HUES64 (cell line): ENCODE measurements around the gene SMPD3.

Experiments used
- H3K27ac ChIP-seq: 2 replicates; pipeline ENCODE4 v1.7.0; 2013; ENCODE audit warnings: low read depth, low read length, inconsistent platforms
- H3K27me3 ChIP-seq: 2 replicates; pipeline ENCODE4 v1.6.1; 2013; ENCODE audit warnings: mild to moderate bottlenecking, low read length; ENCODE audit not compliant: insufficient read depth
- H3K36me3 ChIP-seq: 2 replicates; pipeline ENCODE4 v1.6.1; 2013; ENCODE audit warnings: mild to moderate bottlenecking, low read length; ENCODE audit not compliant: insufficient read depth
- H3K4me1 ChIP-seq: 2 replicates; pipeline ENCODE4 v1.6.1; 2013; ENCODE audit warnings: mild to moderate bottlenecking, low read length, moderate library complexity; ENCODE audit not compliant: insufficient read depth
- H3K4me3 ChIP-seq: 2 replicates; pipeline ENCODE4 v1.5.1; 2013; ENCODE audit warnings: mild to moderate bottlenecking, low read length, moderate library complexity
- H3K9ac ChIP-seq: 2 replicates; pipeline ENCODE4 v1.6.1; 2013; ENCODE audit warnings: mild to moderate bottlenecking, low read depth, low read length
- H3K9me3 ChIP-seq: 2 replicates; pipeline ENCODE4 v1.6.1; 2013; ENCODE audit warnings: low read depth, low read length; ENCODE audit not compliant: insufficient read depth
- WGBS: fragments of 150-250, 120-280 bp; methylation state at CpG from one replicate; pipeline ENCODE4 v1.1.7; 2013; ENCODE audit warnings: missing lambda C conversion rate; 5-methylcytosine and 5-hydroxymethylcytosine counted together

Gene SMPD3

DNA sequence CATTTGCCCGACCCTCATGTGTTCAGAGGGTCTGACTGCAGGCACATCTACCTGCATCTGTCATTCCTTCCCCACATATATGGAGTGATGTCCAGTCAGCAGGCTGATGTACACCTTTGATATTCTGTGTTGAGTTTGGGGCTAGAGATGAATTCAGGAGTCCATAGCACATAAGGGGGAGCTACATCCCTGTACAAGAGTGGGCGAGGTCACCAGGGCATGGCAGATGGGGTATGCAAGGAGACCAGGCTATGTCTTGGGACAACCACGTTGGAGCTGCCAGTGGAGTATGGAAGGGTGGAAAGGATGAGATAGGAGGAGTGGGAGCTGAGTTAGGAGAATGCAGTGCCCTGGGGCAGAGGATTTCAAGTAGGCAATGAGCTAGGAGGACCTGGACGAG lies 15.0 kb downstream of the SMPD3 start:
- WGBS, result 83% methylated on average over 4 of the region's 4 CpGs
- Histone ChIP-seq H3K36me3 (no peaks in the 10 kb centered on the region), H3K4me3 (no peak overlapping the region), H3K9ac (no peak overlapping the region), H3K27ac (no peak overlapping the region), H3K9me3 (peaks cover 8% of the 10 kb centered on the region), H3K4me1 (peaks cover 3% of the 10 kb centered on the region; the same call in 1 of the 2 replicates), H3K27me3 (no peaks in the 10 kb centered on the region; the same call in 1 of the 2 replicates)

DNA sequence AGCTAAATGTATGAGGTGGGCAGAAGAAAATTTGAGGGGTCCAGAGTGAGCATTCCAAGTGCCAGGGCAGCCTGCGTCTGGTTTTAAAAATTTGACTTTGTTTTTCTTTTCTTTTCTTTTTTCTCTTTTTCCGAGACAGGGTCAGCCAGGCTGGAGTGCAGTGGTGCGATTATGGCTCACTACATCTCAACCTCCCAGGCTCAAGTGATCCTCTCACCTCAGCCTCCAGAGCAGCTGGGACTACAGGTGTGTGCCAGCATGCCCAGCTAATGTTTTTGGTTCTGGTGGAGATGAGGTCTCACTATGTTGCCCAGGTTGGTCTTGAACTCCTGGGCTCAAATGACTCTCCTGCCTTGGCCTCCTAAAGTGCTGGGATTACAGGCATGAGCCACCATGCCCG lies 15.6 kb downstream of the SMPD3 start:
- H3K4me3 ChIP-seq, result no peak overlapping the region
- no peak overlapping the region for H3K9ac ChIP-seq
- H3K36me3 ChIP-seq, result no peaks in the 10 kb centered on the region
- peaks cover 3% of the 10 kb centered on the region; the same call in 1 of the 2 replicates for H3K4me1 ChIP-seq
- 97% methylated on average over 4 of the region's 4 CpGs for WGBS
- H3K27ac ChIP-seq, result no peak overlapping the region
- H3K9me3 ChIP-seq, result peaks cover 8% of the 10 kb centered on the region
- H3K27me3 ChIP-seq, result no peaks in the 10 kb centered on the region; the same call in 1 of the 2 replicates

DNA sequence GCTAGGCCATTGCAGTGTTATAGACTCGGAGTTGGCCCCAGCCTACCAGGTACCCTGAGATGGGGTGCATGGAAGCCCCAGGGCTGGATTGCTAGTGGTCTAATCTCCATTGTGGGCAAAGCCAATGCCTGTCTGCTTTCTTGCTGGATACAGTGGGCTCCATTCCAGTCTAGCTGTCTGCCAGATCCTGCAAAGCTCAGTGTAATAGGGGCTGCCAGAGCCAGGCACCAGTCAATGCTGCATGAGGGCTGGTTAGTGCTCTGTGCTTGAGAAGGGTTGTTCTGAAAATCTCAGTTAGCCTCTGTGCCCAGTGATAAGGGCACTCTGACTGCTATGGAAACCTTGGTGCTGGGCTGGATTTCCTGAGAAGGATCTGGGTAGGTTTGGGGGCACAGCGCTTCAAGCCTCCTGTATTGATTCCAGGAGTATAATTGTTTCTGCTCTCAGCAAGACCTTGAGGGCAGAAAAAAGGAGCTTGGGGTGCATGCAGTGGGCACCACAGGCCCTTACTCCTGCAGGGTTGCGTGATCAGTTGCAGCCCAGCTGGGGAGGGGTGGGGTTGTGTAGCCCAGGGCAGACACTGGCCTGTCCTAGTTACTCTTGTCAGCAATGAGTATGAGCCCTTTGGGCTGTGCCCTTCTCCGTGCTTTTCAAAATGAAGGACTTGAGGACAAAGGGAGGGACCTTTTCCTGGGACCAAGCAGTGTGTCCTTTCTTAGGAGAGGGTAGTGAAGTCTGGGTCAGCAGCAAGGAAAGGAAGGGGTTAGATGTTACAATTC lies 19.0 kb downstream of the SMPD3 start:
- H3K4me1 ChIP-seq, result no peaks in the 10 kb centered on the region
- H3K9me3 ChIP-seq, result no peaks in the 10 kb centered on the region
- H3K27me3 ChIP-seq, result no peaks in the 10 kb centered on the region; the same call in 1 of the 2 replicates
- H3K9ac ChIP-seq, result no peak overlapping the region
- no peaks in the 10 kb centered on the region for H3K36me3 ChIP-seq
- H3K4me3 ChIP-seq, result no peak overlapping the region
- no peak overlapping the region for H3K27ac ChIP-seq
- WGBS, result 81% methylated on average over 4 of the region's 4 CpGs

DNA sequence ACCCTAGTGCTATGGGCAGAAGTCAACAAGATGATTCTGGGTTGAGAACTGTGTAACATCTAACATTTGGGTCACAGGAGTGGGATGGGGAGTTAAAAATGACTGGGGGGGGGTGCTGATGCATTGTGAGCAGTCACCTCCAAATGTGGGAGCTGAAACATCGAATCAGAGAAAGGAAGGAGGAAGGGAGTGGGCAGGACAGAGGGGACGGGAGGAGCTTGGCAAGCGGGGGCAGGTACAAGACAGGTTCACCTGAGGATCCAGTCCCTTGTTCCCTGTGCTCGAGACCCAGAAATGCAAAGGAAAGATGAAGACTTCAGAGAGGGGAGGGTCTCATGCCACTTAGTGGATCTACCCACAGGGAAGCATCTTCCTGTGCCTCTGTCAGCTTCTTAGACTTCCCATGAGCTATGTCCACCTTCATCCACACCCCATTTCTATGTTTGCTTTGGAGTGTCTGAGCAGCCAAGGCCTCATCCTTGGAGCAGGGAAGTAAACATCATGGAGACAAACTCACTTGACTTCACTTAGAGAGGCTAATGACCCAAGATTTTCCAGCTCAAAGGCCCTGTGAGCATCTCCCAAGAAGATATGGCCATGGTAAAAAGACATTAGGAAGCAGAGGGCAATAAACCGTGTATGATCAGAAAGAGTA lies 20.5 kb downstream of the SMPD3 start:
- Histone ChIP-seq H3K9me3 (no peaks in the 10 kb centered on the region), H3K27me3 (no peaks in the 10 kb centered on the region; the same call in 1 of the 2 replicates), H3K27ac (no peak overlapping the region), H3K4me1 (no peaks in the 10 kb centered on the region), H3K9ac (no peak overlapping the region), H3K36me3 (no peaks in the 10 kb centered on the region), H3K4me3 (no peak overlapping the region)
- WGBS, result 92% methylated on average over 5 of the region's 5 CpGs

DNA sequence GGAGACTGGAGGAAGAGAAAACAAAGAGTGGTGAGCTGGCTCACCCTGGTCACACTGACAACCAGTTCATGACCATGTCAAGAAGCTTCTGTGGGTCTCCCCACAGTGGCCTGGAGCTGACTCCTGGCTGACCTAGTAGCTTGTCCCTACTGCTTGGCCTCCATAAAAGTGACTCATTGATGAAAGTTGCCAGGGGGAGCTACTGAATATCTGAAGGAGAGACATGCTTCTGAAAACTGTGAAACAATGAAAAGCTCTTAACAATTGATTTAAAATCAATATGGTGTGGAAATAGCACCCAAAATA lies 22.0 kb downstream of the SMPD3 start:
- H3K9ac ChIP-seq, result no peak overlapping the region
- H3K27me3 ChIP-seq, result no peaks in the 10 kb centered on the region; the same call in 1 of the 2 replicates
- no peaks in the 10 kb centered on the region for H3K9me3 ChIP-seq
- H3K4me3 ChIP-seq, result no peak overlapping the region
- H3K36me3 ChIP-seq, result no peaks in the 10 kb centered on the region
- no peaks in the 10 kb centered on the region for H3K4me1 ChIP-seq
- no peak overlapping the region for H3K27ac ChIP-seq

DNA sequence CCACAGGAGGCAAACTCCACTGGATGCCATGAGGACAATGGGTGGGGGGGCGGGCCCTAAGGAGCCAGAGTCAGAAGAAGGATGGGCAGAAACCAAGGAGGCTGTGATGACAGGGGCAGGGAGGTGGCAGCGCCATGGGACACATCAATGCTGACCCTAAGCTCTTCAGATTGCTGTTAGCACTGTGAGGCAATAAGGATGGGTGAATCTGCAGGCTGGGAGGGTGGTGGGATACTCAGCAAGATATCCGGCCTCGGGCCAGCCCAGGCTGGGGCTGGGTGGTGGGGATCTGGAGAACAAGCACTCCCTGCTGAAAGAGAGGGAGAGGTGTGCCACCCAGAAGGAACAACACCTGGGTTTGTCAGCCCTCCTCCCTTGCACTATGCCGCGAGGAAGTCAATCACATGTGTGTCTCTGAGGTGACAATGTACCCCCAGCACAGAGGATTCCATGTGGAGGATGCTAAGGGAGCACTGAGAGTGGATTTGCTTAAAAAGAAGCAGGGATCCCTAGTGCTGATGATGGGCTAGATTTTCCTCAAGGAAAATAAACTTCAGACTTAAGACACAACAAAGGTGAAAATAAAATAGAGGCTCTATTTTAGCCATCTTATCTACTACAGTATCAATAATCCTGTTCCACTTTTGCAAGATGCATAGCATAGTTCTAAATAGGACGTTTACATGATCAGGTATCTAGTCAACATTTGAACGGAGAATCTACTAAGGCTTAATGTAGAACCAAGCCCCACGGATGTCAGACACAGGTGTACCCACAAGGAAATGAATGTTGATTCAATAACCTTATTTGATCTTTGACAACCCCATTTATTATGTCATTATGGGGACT lies 22.6 kb downstream of the SMPD3 start:
- 87% methylated on average over 9 of the region's 9 CpGs for WGBS
- H3K4me3 ChIP-seq, result no peak overlapping the region
- no peaks in the 10 kb centered on the region for H3K36me3 ChIP-seq
- H3K9ac ChIP-seq, result no peak overlapping the region
- H3K4me1 ChIP-seq, result no peaks in the 10 kb centered on the region
- no peak overlapping the region for H3K27ac ChIP-seq
- H3K27me3 ChIP-seq, result no peaks in the 10 kb centered on the region; the same call in 1 of the 2 replicates
- H3K9me3 ChIP-seq, result no peaks in the 10 kb centered on the region

DNA sequence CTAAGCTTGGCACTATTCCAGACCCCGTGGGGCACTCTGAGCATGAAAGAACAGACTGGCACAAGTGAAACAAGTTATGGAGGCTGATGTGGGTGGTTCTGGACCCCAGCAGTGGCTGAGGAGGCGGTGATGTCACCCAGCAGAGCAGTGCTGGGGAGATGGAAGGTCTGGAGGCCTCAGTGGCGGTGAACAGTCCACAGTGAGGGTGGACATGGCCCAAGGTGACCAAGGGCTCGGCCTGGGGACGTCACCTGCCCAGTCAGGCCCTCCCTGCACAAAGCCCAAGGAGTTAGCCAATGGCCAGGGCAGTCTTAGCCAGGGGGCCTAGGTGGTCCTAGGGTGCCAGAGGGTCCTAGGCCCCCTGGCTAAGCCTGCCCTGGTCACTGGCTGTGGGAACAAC lies 24.5 kb downstream of the SMPD3 start:
- Histone ChIP-seq H3K27me3 (no peaks in the 10 kb centered on the region), H3K4me3 (no peak overlapping the region), H3K9ac (no peak overlapping the region), H3K9me3 (no peaks in the 10 kb centered on the region), H3K36me3 (no peaks in the 10 kb centered on the region), H3K27ac (no peak overlapping the region), H3K4me1 (no peaks in the 10 kb centered on the region)
- 92% methylated on average over 5 of the region's 5 CpGs for WGBS

DNA sequence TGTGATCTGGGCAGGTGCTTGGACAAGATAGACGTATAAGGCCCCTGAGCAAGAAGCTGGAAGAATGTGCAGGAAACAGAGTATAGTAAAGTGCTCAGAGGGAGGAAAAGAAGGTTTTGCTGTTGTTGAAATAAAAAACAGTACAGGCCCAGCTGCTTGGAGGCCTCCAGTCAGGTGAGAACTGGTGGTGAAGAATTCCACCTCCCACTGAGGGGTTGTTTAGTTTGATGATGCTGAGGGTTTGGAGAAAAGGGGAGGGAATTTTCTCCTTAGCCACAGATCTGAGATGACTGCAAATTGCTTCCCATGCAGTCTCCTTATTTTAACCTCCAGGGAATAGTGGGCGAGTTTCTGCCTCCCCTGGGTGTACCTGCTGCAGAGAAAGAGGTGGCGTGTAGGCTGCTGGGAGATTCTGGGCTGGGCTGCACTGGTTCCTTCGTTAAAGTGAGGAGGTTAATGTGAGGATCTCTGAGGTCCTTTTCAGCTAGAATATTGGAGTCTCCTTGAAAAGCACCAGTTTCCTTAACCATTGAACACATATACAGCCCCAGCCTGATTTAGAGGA lies 25.8 kb downstream of the SMPD3 start:
- H3K27me3 ChIP-seq, result no peaks in the 10 kb centered on the region
- no peak overlapping the region for H3K4me3 ChIP-seq
- H3K27ac ChIP-seq, result no peak overlapping the region
- no peaks in the 10 kb centered on the region for H3K4me1 ChIP-seq
- H3K36me3 ChIP-seq, result no peaks in the 10 kb centered on the region
- H3K9me3 ChIP-seq, result no peaks in the 10 kb centered on the region
- no peak overlapping the region for H3K9ac ChIP-seq
- WGBS, result 84% methylated on average over 4 of the region's 4 CpGs

DNA sequence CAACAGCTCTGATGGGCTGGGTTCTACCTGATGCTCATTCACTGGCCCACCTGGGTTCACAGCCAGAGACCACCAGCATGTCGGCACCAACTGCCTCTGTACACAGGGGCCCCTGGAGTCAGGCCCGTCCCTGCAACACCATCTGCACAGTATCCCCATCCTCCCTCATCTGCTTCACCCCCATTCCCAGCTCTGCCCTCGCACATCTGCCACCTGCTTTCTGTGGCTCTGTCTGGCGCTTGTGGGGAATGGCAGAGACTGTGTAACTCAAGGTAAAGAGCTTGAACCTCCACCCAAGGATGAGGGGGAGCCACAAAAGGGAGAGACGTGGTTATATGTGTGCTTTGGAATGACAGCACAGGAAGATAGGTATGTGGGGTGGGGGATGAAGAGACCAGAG lies 27.2 kb downstream of the SMPD3 start:
- no peaks in the 10 kb centered on the region for H3K36me3 ChIP-seq
- WGBS, result 95% methylated on average over 5 of the region's 5 CpGs
- H3K9me3 ChIP-seq, result no peaks in the 10 kb centered on the region
- H3K27ac ChIP-seq, result no peak overlapping the region
- H3K27me3 ChIP-seq, result no peaks in the 10 kb centered on the region
- H3K9ac ChIP-seq, result no peak overlapping the region
- no peak overlapping the region for H3K4me3 ChIP-seq
- no peaks in the 10 kb centered on the region for H3K4me1 ChIP-seq

DNA sequence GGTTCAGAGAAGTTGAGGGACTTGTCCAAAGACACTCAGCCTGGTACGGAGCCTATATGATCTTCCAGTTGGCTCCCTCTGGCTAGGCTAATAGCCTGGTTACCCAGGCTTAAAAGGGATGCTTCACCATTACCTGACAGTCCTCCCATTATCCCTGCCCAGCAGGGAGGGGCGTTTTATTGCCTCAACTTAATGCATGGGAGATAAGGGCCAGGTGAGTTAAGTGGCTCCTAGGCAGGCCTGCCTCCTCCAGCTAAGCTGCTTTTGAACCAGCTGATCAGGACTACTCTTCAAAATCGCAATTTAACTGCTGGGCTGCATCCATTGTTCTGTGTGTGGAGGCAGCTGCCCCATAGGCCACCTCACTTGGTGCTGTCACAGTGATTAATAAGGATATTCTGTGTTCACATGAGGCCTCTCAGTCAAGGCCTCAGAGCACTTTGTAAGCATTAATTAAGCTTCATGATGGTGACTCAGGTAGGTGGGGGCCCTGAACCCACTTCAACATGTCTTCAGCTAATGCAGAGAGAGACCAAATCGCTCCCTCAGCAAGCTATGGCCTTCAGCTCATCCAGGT lies 27.9 kb downstream of the SMPD3 start:
- H3K9me3 ChIP-seq, result no peaks in the 10 kb centered on the region
- H3K4me3 ChIP-seq, result no peak overlapping the region
- no peaks in the 10 kb centered on the region for H3K27me3 ChIP-seq
- WGBS, result 88% methylated on average over 4 of the region's 4 CpGs
- no peaks in the 10 kb centered on the region for H3K4me1 ChIP-seq
- no peaks in the 10 kb centered on the region for H3K36me3 ChIP-seq
- H3K27ac ChIP-seq, result no peak overlapping the region
- no peak overlapping the region for H3K9ac ChIP-seq
